Measurements from ENCODE around the gene OIP5. TPM values are rescaled to one million over a fixed set of nuclear protein-coding genes. Genes with fewer than 3 reads are reported as not detected.

OIP5 gene
- total and polyA plus RNA-seq, 7 donors: 0.31 to 5.4 (median 1.8) TPM

DNA sequence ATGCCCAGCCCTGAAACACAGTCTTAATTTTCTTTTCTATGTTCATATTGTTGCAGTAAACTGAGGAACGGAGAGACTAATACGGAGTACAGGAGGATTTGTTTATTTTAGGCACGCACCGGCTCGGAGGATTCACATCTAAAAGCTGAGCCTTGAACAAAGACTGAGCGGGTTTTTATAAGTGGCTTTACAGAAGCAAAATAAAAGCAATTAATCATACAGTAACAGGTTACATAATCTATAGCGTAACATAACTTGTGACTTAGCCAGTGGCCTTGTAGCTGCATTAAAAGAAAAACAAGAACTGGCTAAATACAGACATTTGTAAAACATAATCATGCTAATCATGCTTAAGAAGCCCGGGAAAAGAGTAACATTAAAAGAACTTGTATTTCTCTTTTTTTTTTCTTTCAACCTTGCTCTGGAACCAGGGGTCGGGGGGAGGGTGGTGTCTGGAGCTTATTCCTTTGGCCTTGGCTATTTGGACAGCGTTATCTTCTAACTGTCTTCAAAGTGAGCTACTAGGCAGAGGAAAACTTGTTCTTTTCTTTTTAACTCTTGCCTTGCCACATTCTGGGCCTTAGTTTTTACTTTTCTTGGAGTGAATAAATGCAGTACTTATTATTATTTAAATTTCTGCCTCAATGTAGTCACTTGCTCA, 17.8 kb upstream of the OIP5 start:
- intact Hi-C loops (cut with DNase I): no loop called here
- no peak overlapping the region for H3K4me3 ChIP-seq
- no peak for ATAC-seq
- peak overlapping the region; percentile 81 for H3K27ac ChIP-seq
- DNase-seq: no peak
- WGBS, 3 donors: 71 to 87% (median 77%) methylated on average over 10 of the region's 10 CpGs
- TF ChIP-seq, protein P1, sequence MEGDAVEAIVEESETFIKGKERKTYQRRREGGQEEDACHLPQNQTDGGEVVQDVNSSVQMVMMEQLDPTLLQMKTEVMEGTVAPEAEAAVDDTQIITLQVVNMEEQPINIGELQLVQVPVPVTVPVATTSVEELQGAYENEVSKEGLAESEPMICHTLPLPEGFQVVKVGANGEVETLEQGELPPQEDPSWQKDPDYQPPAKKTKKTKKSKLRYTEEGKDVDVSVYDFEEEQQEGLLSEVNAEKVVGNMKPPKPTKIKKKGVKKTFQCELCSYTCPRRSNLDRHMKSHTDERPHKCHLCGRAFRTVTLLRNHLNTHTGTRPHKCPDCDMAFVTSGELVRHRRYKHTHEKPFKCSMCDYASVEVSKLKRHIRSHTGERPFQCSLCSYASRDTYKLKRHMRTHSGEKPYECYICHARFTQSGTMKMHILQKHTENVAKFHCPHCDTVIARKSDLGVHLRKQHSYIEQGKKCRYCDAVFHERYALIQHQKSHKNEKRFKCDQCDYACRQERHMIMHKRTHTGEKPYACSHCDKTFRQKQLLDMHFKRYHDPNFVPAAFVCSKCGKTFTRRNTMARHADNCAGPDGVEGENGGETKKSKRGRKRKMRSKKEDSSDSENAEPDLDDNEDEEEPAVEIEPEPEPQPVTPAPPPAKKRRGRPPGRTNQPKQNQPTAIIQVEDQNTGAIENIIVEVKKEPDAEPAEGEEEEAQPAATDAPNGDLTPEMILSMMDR (IDR thresholded peaks at IDR 0.05): no peak
- peaks cover 12% of the 10 kb centered on the region for H3K4me1 ChIP-seq
- H3K27me3 ChIP-seq (ENCODE audit: insufficient read depth in 3 of 3, low read length in 2 of 3): no peaks in the 10 kb centered on the region
- H3K36me3 ChIP-seq (ENCODE audit: insufficient read depth in 1 of 2, low read depth in 1 of 2): peaks cover 0 to 21% of the 10 kb centered on the region in 2 donors
- H3K9me3 ChIP-seq: no peaks in the 10 kb centered on the region

DNA sequence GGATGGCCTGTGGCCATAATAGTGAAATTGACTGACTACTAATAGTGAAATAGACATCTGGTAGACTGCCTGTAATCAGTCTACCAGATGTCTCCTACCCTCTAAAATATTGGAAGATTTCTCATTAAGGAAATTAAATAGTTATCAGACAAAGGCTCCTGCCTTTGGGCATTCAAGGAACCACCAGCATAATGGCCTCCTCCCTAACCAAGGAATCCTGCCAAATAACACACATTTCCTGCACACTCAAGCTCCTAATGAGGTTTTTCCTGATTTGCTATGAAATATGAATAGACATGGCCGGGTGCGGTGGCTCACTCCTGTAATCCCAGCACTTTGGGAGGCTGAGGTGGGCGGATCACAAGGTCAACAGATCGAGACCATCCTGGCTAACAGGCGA, 14.8 kb upstream of the OIP5 start:
- WGBS, 3 donors: 78 to 92% (median 89%) methylated on average over 5 of the region's 5 CpGs
- no peak overlapping the region for H3K27ac ChIP-seq

DNA sequence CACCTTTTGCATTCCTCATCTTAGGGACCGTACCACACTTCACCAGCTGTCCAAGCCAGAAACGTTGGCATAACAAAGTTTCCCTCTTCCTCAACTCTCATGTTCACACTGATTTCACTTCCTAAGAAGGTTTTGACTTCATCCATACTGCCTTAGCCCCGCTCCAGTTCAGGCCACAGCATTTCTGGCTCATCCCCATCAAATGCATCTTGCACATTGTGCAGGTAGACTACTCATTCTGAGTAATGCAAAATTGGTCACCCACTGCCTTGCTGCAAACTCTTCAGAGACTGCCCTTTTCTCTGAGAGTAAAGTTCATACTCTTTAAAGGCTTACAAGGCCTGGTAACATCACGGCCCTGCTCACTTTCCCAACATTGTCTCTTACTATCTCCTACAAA, 9.1 kb upstream of the OIP5 start:
- no peak overlapping the region for H3K4me3 ChIP-seq
- H3K4me1 ChIP-seq: no peaks in the 10 kb centered on the region
- TF ChIP-seq, protein P1 (IDR thresholded peaks at IDR 0.05): no peak
- no peaks in the 10 kb centered on the region for H3K36me3 ChIP-seq (ENCODE audit: insufficient read depth in 1 of 2, low read depth in 1 of 2)
- DNase-seq: no peak
- H3K9me3 ChIP-seq: no peaks in the 10 kb centered on the region
- WGBS, 3 donors: 78 to 94% (median 83%) methylated on average over 4 of the region's 4 CpGs
- intact Hi-C loops (cut with DNase I): no loop called here
- no peak overlapping the region for H3K27ac ChIP-seq
- no peaks in the 10 kb centered on the region for H3K27me3 ChIP-seq (ENCODE audit: insufficient read depth in 3 of 3, low read length in 2 of 3)
- ATAC-seq: no peak

More for the DNA sequence above, 14.8 kb upstream of the OIP5 start:
- intact Hi-C loops (cut with DNase I): no loop called here
- TF ChIP-seq, protein P1 (IDR thresholded peaks at IDR 0.05): no peak
- no peak for ATAC-seq
- Histone ChIP-seq H3K4me3 (no peak overlapping the region), H3K4me1 (peaks cover 12% of the 10 kb centered on the region), H3K9me3 (no peaks in the 10 kb centered on the region), H3K36me3 (ENCODE audit: insufficient read depth in 1 of 2, low read depth in 1 of 2) (peaks cover 0 to 8% of the 10 kb centered on the region in 2 donors), H3K27me3 (ENCODE audit: insufficient read depth in 3 of 3, low read length in 2 of 3) (no peaks in the 10 kb centered on the region)
- DNase-seq: no peak

DNA sequence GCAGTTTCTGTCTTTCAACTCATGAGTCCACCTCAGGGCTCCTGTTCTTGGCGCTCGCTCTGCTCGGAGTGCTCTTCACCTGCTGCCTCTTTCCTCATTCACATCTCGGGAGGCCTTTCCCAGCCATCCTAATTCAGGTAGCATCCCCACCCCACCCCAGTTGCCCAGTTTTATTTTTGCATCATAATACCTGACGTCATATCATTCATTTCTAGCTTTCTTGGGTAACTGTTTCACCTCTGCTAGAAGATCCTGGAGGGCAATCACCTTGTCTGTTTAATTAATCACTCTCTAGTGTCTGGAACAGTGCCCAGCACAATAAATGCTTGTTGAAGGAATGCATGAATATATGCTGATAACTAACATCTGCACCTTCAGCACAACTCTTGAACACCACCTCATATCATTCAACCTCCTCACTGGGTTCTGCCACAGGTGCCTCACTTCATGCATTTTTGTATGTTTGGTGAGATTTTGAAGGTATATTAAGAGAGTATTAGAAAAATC, 7.9 kb upstream of the OIP5 start:
- no peak for ATAC-seq
- H3K4me1 ChIP-seq: no peaks in the 10 kb centered on the region
- 92 to 98% (median 97%) methylated on average over 5 of the region's 5 CpGs for WGBS, 3 donors

More for the DNA sequence above, 7.9 kb upstream of the OIP5 start:
- Histone ChIP-seq H3K4me3 (no peak overlapping the region), H3K27ac (no peak overlapping the region), H3K36me3 (ENCODE audit: insufficient read depth in 1 of 2, low read depth in 1 of 2) (no peaks in the 10 kb centered on the region), H3K27me3 (ENCODE audit: insufficient read depth in 3 of 3, low read length in 2 of 3) (no peaks in the 10 kb centered on the region), H3K9me3 (no peaks in the 10 kb centered on the region)
- DNase-seq: no peak
- TF ChIP-seq, protein P1 (IDR thresholded peaks at IDR 0.05): no peak
- intact Hi-C loops (cut with DNase I): no loop called here

All from psoas muscle (tissue), 8 donors.